ENCODE data around the gene ME2. TPM values are rescaled to one million over a fixed set of nuclear protein-coding genes. Genes with fewer than 3 reads are reported as not detected.

ME2 gene
- total and polyA plus RNA-seq, 2 of the 8 experiments (the other 6 are each of a cell fraction or from before 2014, with no cell fraction given): 54.7 to 66.9 TPM

DNA sequence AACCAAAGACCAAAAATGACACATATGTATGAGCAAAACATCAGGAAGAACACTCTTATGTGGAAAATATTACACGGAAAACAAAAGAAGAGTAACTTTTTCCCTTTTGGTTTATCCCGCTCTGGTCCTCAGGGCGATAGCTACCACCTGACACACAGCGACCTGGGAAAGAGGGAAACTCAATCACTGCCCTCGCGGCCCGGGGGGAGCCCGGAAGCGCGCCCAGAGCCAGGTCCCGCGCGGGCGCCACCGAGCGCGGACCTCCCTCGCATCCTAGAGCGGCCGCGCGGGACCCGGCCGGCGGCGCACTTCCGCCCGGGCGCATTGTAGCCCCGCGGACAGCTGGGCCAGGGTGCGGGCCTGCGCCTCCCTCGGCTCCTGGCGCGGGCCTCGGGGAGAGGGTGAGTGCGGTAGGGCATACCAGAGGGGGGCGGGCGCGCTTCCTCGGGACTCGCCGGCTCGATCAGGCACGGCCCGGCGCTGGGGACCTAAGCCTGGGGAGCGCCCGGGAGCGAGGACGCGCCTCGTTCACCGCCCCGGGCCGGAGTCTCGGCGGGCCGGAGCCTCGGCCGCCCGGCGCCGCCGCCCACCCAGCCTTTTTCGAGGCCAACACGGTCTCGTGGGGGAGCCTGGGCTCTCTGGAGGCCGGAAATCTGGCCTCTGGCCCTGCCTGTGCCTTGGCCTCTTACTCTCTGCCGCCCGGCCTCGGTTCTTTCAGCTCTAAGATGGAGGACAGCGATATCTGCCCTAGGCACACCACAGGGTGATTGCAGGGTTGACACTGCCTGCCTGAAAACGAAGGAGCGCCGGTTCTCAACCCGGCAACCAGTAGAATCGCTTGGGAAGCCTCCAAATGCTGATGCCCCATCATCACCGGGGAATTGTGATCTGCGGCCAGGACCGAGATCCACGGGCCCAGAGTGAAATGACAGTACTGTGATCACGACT is 89.1 kb downstream of the ME2 start, which contains the start of gene ELAC1 (continued):
- TF ChIP-seq CTCF (IDR thresholded peaks at IDR 0.05; ENCODE audit: control extremely low read depth in 1 of 3, insufficient read depth in 1 of 3, low read depth in 1 of 3, low read length in 3 of 3): peak in 1 of 3 experiments; percentile 15; a peak in 1 of 4 replicates
- peak; percentile 78 for TF ChIP-seq POLR2AphosphoS5 (IDR thresholded peaks at IDR 0.05; ENCODE audit: low read depth, low read length)
- no peak for TF ChIP-seq JUN (IDR thresholded peaks at IDR 0.05; ENCODE audit: low read depth, low read length)
- no peak for TF ChIP-seq SP4 (IDR thresholded peaks at IDR 0.05; ENCODE audit: low read length)
- no peak for TF ChIP-seq RXRA (IDR thresholded peaks at IDR 0.05; ENCODE audit: insufficient read depth, low read depth, low read length)
- peak; percentile 97 for TF ChIP-seq TAF7 (optimal IDR thresholded peaks at IDR 0.05; ENCODE audit: borderline replicate concordance, low read depth, low read length)
- TF ChIP-seq RBBP5 (IDR thresholded peaks at IDR 0.05; ENCODE audit: borderline replicate concordance, low read depth, low read length): no peak; the same call in 1 of the 2 replicates
- TF ChIP-seq PHF8 (conservative IDR thresholded peaks at IDR 0.05; ENCODE audit: low read depth, low read length): peak; percentile 98
- no peak for TF ChIP-seq HDAC6 (IDR thresholded peaks at IDR 0.05; ENCODE audit: low read depth, low read length)
- no peak for TF ChIP-seq CEBPB (IDR thresholded peaks at IDR 0.05; ENCODE audit: low read depth, low read length)
- no peak for TF ChIP-seq BCL11A (IDR thresholded peaks at IDR 0.05; ENCODE audit: low read depth in 2 of 2, low read length in 2 of 2)
- TF ChIP-seq JUND (IDR thresholded peaks at IDR 0.05; ENCODE audit: low read length): no peak
- 0 out of 2 replicates have a peak, but pooled peaks have one; percentile 1 for TF ChIP-seq SRF (IDR thresholded peaks at IDR 0.05; ENCODE audit: low read depth, low read length)
- TF ChIP-seq KDM5A (IDR thresholded peaks at IDR 0.05; ENCODE audit: low read length): no peak
- peak; percentile 85 to 97 for TF ChIP-seq POLR2A (IDR thresholded peaks at IDR 0.05; ENCODE audit: control extremely low read depth in 1 of 2, low read depth in 2 of 2, low read length in 2 of 2)
- no peak for TF ChIP-seq EZH2 (IDR thresholded peaks at IDR 0.05; ENCODE audit: low read depth, low read length, severe bottlenecking)
- no peak for TF ChIP-seq USF2 (IDR thresholded peaks at IDR 0.05; ENCODE audit: low read length)
- TF ChIP-seq ASH2L (IDR thresholded peaks at IDR 0.05; ENCODE audit: low read length): peak; percentile 81
- no peak for TF ChIP-seq GTF2F1 (IDR thresholded peaks at IDR 0.05; ENCODE audit: borderline replicate concordance, low read depth, low read length)
- no peak for TF ChIP-seq POU5F1 (IDR thresholded peaks at IDR 0.05; ENCODE audit: low read depth, low read length)

Data from H1 (cell line).